GM23338 (cell line): ENCODE measurements around the gene SEPTIN7. TPM values are rescaled to one million over a fixed set of nuclear protein-coding genes. Genes with fewer than 3 reads are reported as not detected.

Source experiments
- ATAC-seq: fragments of 200-7000 bp; cut with Tn5 transposase; 3 replicates; pipeline ENCODE4 v1.9.1; 2020
- DNase-seq: peaks from one replicate; pipeline ENCODE4 v3.0.0-alpha.2; 2015; ENCODE audit warnings: low spot score
- H2AFZ ChIP-seq: fragments of 200-600 bp; sonication (generic); 2 replicates; pipeline ENCODE4 v1.8.0; 2016; ENCODE audit warnings: antibody characterized with exemption, mild to moderate bottlenecking, moderate library complexity
- H3F3A ChIP-seq: fragments of 200-600 bp; sonication (generic); replicated peaks from 2 replicates; pipeline ENCODE4 v1.8.0; 2017; ENCODE audit warnings: antibody characterized with exemption, mixed run types, low read depth
- H3K27ac ChIP-seq: fragments of 200-600 bp; sonication (generic); 2 replicates; pipeline ENCODE4 v1.6.1; 2016; ENCODE audit warnings: low read depth
- H3K27me3 ChIP-seq: fragments of 200-600 bp; sonication (generic); 2 replicates; pipeline ENCODE4 v1.8.0; 2016; ENCODE audit warnings: mild to moderate bottlenecking, mixed run types, moderate library complexity; ENCODE audit not compliant: insufficient read depth
- H3K36me3 ChIP-seq: fragments of 200-600 bp; sonication (generic); 2 replicates; pipeline ENCODE4 v1.8.0; 2016; ENCODE audit warnings: mild to moderate bottlenecking; ENCODE audit not compliant: insufficient read depth
- H3K4me1 ChIP-seq: fragments of 200-600 bp; sonication (generic); 2 replicates; pipeline ENCODE4 v1.8.0; 2016; ENCODE audit warnings: mild to moderate bottlenecking, moderate library complexity; ENCODE audit not compliant: insufficient read depth
- H3K4me2 ChIP-seq: fragments of 200-600 bp; sonication (generic); 2 replicates; pipeline ENCODE4 v1.7.1; 2017; ENCODE audit warnings: mixed run types
- H3K4me3 ChIP-seq: fragments of 200-600 bp; sonication (generic); 2 replicates; pipeline ENCODE4 v1.6.1; 2016; ENCODE audit warnings: mixed run types
- H3K79me2 ChIP-seq: fragments of 200-600 bp; sonication (generic); replicated peaks from 2 replicates; pipeline ENCODE4 v1.8.0; 2017; ENCODE audit warnings: mild to moderate bottlenecking; ENCODE audit not compliant: insufficient read depth
- H3K9me2 ChIP-seq: fragments of 200-600 bp; sonication (generic); 2 replicates; pipeline ENCODE4 v1.8.0; 2017; ENCODE audit not compliant: insufficient read depth
- H4K20me1 ChIP-seq: fragments of 200-600 bp; sonication (generic); replicated peaks from 2 replicates; pipeline ENCODE4 v1.8.0; 2017; ENCODE audit warnings: mild to moderate bottlenecking; ENCODE audit not compliant: insufficient read depth
- H3K27ac Mint-ChIP-seq: 2 replicates; pipeline ENCODE4 v1.8.0; 2020; ENCODE audit warnings: inconsistent platforms, mild to moderate bottlenecking, moderate library complexity, mixed read lengths
- H3K27me3 Mint-ChIP-seq: 3 replicates; pipeline ENCODE4 v1.8.0; 2022; ENCODE audit warnings: low read depth, mild to moderate bottlenecking, moderate library complexity, mixed read lengths, inconsistent platforms; ENCODE audit not compliant: insufficient read depth, poor library complexity
- H3K36me3 Mint-ChIP-seq: 3 replicates; pipeline ENCODE4 v1.8.0; 2021; ENCODE audit warnings: low read depth, mild to moderate bottlenecking, inconsistent platforms, moderate library complexity, mixed read lengths
- H3K4me1 Mint-ChIP-seq: 3 replicates; pipeline ENCODE4 v1.8.0; 2020; ENCODE audit warnings: mild to moderate bottlenecking, inconsistent platforms, mixed read lengths
- H3K4me3 Mint-ChIP-seq: 3 replicates; pipeline ENCODE4 v1.8.0; 2021; ENCODE audit warnings: moderate library complexity, mild to moderate bottlenecking, inconsistent platforms, mixed read lengths
- H3K9me3 Mint-ChIP-seq: 3 replicates; pipeline ENCODE4 v1.8.0; 2020; ENCODE audit warnings: moderate library complexity, mild to moderate bottlenecking, inconsistent platforms, mixed read lengths
- CREB1 ChIP-seq: fragments of 250-450 bp; sonication (Bioruptor Pico); IDR thresholded peaks from 2 replicates; pipeline ENCODE4 v1.5.0; 2020; ENCODE audit warnings: low read depth, mild to moderate bottlenecking, moderate library complexity
- JUNB ChIP-seq: IDR thresholded peaks from one replicate; pipeline ENCODE4 v1.6.1; 2016; ENCODE audit warnings: antibody characterized with exemption; ENCODE audit not compliant: unreplicated experiment
- NANOG ChIP-seq: IDR thresholded peaks from 2 replicates; pipeline ENCODE4 v1.6.1; 2016; ENCODE audit warnings: antibody characterized with exemption, borderline replicate concordance
- POLR2AphosphoS5 ChIP-seq: IDR thresholded peaks from 2 replicates; pipeline ENCODE4 v1.6.1; 2016; ENCODE audit warnings: antibody characterized with exemption, low read depth
- STAT1 ChIP-seq: IDR thresholded peaks from one replicate; pipeline ENCODE4 v1.6.1; 2016; ENCODE audit warnings: antibody characterized with exemption; ENCODE audit not compliant: unreplicated experiment
- ZNF114 ChIP-seq: fragments of 250-450 bp; sonication (Bioruptor Pico); IDR thresholded peaks from 2 replicates; pipeline ENCODE4 v1.5.0; 2020; ENCODE audit warnings: mild to moderate bottlenecking, moderate library complexity
- polyA plus RNA-seq: library from polyadenylated mRNA; unstranded; fragments of >200 nt; fragmentation: Nextera tagmentation; extraction: Ambion mirVana; gene quantifications from 2 replicates; pipeline ENCODE4 v1.2.1, GENCODE V29; 2016
- total RNA-seq: library from RNA; depleted of rRNA; stranded (reverse); fragments of >200 nt; shearing (Covaris generic); gene quantifications from 2 replicates; pipeline ENCODE4 v1.2.3, GENCODE V29; 2014
- TF ChIP-seq, protein P1 (sequence below): IDR thresholded peaks from 2 replicates; pipeline ENCODE4 v1.6.1; 2016; ENCODE audit warnings: antibody characterized with exemption
- TF ChIP-seq, protein P2 (sequence below), 2 experiments: fragments of 200-600 bp in 1 of 2; sonication (generic) in 1 of 2; conservative IDR thresholded peaks; 2 replicates each; pipeline versions ENCODE4 v1.5.1 to v1.6.1; 2016 to 2017; ENCODE audit warnings: antibody characterized with exemption in 2 of 2, low read depth in 2 of 2, mild to moderate bottlenecking in 2 of 2, moderate library complexity in 1 of 2
- TF ChIP-seq, protein P3 (sequence below): fragments of 250-450 bp; sonication (Bioruptor Pico); IDR thresholded peaks from 2 replicates; pipeline ENCODE4 v1.5.0; 2020; ENCODE audit warnings: mild to moderate bottlenecking, moderate library complexity

Gene SEPTIN7
- total and polyA plus RNA-seq, 2 experiments from 2014 or later = 210 to 499 TPM

DNA sequence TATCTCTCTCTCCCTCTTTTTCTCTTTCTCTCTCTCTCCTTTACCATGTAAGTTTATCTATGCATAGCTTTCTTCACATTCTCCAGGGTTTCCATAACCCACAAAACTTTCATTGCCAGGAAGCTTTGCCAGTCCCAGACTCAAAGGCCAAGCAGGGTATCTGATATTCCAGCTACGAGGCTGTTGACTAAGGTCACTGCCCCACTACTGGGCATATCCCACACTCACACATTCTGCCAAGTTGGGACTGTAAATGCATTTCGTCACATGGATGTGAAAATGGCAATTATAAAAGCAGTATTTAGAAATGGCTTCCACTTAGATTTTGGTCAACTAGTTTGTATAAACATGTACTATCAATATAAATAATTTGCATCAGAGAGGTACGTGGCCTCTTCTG, 43.3 kb upstream of the SEPTIN7 start (continued):
- TF ChIP-seq, protein P1, sequence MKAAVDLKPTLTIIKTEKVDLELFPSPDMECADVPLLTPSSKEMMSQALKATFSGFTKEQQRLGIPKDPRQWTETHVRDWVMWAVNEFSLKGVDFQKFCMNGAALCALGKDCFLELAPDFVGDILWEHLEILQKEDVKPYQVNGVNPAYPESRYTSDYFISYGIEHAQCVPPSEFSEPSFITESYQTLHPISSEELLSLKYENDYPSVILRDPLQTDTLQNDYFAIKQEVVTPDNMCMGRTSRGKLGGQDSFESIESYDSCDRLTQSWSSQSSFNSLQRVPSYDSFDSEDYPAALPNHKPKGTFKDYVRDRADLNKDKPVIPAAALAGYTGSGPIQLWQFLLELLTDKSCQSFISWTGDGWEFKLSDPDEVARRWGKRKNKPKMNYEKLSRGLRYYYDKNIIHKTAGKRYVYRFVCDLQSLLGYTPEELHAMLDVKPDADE = no peak

DNA sequence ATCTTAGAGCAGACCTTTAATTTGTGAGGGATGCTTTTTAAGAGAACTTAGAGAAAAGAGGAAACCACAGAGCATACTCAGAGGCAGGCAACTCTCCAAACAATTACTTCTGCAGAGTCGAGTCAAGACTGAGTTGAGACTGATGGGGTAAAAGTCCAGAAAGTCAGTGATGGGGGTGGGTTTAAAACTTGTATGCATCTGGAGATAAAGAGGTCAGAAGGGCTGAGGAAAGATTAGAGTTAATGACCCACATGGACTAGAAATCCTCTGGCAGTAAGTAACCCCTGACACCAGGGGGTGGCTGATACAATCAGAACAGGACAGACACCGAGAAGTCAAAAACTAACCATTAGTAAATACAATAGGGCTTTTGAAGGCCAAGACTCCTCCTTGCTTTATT, 42.4 kb upstream of the SEPTIN7 start:
- no peaks in the 10 kb centered on the region for H3K36me3 Mint-ChIP-seq
- Histone ChIP-seq H2AFZ (no peak overlapping the region), H3K36me3 (no peaks in the 10 kb centered on the region), H3K4me2 (no peak overlapping the region), H3F3A (no peaks in the 10 kb centered on the region), H3K27me3 (no peaks in the 10 kb centered on the region), H4K20me1 (no peaks in the 10 kb centered on the region), H3K27ac (no peak overlapping the region), H3K4me1 (no peaks in the 10 kb centered on the region), H3K9me2 (no peaks in the 10 kb centered on the region), H3K4me3 (no peak overlapping the region), H3K79me2 (no peaks in the 10 kb centered on the region)
- ATAC-seq = peak; percentile 74
- no peaks in the 10 kb centered on the region for H3K27me3 Mint-ChIP-seq
- no peaks in the 10 kb centered on the region for H3K9me3 Mint-ChIP-seq
- peaks cover 2% of the 10 kb centered on the region; the same call in 1 of the 3 replicates for H3K4me1 Mint-ChIP-seq
- peak; percentile 48 for DNase-seq
- no peak overlapping the region for H3K4me3 Mint-ChIP-seq
- no peak overlapping the region for H3K27ac Mint-ChIP-seq
- TF ChIP-seq, protein P2, sequence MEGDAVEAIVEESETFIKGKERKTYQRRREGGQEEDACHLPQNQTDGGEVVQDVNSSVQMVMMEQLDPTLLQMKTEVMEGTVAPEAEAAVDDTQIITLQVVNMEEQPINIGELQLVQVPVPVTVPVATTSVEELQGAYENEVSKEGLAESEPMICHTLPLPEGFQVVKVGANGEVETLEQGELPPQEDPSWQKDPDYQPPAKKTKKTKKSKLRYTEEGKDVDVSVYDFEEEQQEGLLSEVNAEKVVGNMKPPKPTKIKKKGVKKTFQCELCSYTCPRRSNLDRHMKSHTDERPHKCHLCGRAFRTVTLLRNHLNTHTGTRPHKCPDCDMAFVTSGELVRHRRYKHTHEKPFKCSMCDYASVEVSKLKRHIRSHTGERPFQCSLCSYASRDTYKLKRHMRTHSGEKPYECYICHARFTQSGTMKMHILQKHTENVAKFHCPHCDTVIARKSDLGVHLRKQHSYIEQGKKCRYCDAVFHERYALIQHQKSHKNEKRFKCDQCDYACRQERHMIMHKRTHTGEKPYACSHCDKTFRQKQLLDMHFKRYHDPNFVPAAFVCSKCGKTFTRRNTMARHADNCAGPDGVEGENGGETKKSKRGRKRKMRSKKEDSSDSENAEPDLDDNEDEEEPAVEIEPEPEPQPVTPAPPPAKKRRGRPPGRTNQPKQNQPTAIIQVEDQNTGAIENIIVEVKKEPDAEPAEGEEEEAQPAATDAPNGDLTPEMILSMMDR (conservative IDR thresholded peaks at IDR 0.05; ENCODE audit: low read depth in 2 of 2) = peak; percentile 24 to 28; a peak in 2 of 4 replicates
- TF ChIP-seq JUNB = no peak

DNA sequence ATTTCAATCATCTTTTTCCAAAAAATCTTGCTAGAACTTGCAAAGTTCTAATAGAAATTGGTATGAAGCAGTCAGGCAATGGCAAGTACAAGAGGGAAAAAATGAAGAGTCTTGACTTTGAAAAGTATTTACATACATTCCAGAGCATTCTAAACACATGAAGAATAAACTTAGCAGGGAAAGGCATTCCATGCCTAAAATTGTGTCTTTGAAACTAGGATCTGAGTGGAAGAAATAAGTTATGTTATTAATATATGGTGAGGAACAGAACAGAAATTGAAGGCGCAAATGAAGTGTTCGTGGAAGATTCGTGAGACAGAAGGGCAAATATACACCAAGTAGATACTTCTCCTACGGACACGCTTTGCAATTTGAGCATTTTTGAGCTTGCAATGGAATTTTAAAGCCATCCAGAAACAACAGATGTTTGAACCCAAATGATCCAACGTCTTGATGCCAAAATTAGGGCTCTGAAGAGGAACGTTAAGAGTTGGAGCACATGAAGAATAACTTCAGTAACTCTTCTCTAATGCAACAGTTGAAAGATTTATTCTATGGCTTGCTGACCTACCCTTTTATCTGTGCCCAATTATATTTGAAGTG, 40.6 kb upstream of the SEPTIN7 start:
- no peaks in the 10 kb centered on the region for H3F3A ChIP-seq
- H3K4me3 Mint-ChIP-seq = no peak overlapping the region
- TF ChIP-seq STAT1 (no peak), POLR2AphosphoS5 (no peak), NANOG (no peak), ZNF114 (CRISPR knock-in tag) (no peak), CREB1 (CRISPR knock-in tag) (no peak)
- TF ChIP-seq, protein P2 (conservative IDR thresholded peaks at IDR 0.05; ENCODE audit: low read depth in 2 of 2) = no peak
- TF ChIP-seq, protein P3, sequence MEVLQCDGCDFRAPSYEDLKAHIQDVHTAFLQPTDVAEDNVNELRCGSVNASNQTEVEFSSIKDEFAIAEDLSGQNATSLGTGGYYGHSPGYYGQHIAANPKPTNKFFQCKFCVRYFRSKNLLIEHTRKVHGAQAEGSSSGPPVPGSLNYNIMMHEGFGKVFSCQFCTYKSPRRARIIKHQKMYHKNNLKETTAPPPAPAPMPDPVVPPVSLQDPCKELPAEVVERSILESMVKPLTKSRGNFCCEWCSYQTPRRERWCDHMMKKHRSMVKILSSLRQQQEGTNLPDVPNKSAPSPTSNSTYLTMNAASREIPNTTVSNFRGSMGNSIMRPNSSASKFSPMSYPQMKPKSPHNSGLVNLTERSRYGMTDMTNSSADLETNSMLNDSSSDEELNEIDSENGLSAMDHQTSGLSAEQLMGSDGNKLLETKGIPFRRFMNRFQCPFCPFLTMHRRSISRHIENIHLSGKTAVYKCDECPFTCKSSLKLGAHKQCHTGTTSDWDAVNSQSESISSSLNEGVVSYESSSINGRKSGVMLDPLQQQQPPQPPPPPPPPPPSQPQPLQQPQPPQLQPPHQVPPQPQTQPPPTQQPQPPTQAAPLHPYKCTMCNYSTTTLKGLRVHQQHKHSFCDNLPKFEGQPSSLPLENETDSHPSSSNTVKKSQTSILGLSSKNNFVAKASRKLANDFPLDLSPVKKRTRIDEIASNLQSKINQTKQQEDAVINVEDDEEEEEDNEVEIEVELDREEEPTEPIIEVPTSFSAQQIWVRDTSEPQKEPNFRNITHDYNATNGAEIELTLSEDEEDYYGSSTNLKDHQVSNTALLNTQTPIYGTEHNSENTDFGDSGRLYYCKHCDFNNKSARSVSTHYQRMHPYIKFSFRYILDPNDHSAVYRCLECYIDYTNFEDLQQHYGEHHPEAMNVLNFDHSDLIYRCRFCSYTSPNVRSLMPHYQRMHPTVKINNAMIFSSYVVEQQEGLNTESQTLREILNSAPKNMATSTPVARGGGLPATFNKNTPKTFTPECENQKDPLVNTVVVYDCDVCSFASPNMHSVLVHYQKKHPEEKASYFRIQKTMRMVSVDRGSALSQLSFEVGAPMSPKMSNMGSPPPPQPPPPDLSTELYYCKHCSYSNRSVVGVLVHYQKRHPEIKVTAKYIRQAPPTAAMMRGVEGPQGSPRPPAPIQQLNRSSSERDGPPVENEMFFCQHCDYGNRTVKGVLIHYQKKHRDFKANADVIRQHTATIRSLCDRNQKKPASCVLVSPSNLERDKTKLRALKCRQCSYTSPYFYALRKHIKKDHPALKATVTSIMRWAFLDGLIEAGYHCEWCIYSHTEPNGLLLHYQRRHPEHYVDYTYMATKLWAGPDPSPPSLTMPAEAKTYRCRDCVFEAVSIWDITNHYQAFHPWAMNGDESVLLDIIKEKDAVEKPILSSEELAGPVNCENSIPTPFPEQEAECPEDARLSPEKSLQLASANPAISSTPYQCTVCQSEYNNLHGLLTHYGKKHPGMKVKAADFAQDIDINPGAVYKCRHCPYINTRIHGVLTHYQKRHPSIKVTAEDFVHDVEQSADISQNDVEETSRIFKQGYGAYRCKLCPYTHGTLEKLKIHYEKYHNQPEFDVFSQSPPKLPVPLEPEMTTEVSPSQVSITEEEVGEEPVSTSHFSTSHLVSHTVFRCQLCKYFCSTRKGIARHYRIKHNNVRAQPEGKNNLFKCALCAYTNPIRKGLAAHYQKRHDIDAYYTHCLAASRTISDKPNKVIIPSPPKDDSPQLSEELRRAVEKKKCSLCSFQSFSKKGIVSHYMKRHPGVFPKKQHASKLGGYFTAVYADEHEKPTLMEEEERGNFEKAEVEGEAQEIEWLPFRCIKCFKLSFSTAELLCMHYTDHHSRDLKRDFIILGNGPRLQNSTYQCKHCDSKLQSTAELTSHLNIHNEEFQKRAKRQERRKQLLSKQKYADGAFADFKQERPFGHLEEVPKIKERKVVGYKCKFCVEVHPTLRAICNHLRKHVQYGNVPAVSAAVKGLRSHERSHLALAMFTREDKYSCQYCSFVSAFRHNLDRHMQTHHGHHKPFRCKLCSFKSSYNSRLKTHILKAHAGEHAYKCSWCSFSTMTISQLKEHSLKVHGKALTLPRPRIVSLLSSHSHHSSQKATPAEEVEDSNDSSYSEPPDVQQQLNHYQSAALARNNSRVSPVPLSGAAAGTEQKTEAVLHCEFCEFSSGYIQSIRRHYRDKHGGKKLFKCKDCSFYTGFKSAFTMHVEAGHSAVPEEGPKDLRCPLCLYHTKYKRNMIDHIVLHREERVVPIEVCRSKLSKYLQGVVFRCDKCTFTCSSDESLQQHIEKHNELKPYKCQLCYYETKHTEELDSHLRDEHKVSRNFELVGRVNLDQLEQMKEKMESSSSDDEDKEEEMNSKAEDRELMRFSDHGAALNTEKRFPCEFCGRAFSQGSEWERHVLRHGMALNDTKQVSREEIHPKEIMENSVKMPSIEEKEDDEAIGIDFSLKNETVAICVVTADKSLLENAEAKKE (CRISPR knock-in tag) = no peak

More for the DNA sequence above, 40.6 kb upstream of the SEPTIN7 start:
- Mint-ChIP-seq H3K27me3 (no peaks in the 10 kb centered on the region), H3K9me3 (no peaks in the 10 kb centered on the region), H3K36me3 (no peaks in the 10 kb centered on the region), H3K27ac (no peak overlapping the region), H3K4me1 (peaks cover 2% of the 10 kb centered on the region; the same call in 1 of the 3 replicates)
- Histone ChIP-seq H3K9me2 (no peaks in the 10 kb centered on the region), H3K79me2 (no peaks in the 10 kb centered on the region), H2AFZ (no peak overlapping the region), H3K4me2 (no peak overlapping the region), H3K27me3 (no peaks in the 10 kb centered on the region), H3K4me1 (no peaks in the 10 kb centered on the region), H3K4me3 (no peak overlapping the region), H4K20me1 (no peaks in the 10 kb centered on the region), H3K27ac (no peak overlapping the region), H3K36me3 (no peaks in the 10 kb centered on the region)
- DNase-seq (no peak), ATAC-seq (no peak)
